SU-DHL-6 (cell line): ENCODE data around the gene LAPTM4A.
A peak's percentile ranks its signal among the peaks of the same experiment; 100 is the strongest.

Source experiments
- H2AFZ ChIP-seq: fragments of 200-600 bp; sonication (generic); 2 replicates; pipeline ENCODE4 v1.6.1; 2014; ENCODE audit warnings: low read depth, mild to moderate bottlenecking, moderate library complexity, mixed read lengths, antibody characterized with exemption, low read length; ENCODE audit not compliant: severe bottlenecking
- H3F3A ChIP-seq: fragments of 200-600 bp; shearing (Covaris generic); 2 replicates; pipeline ENCODE4 v1.6.0; 2016; ENCODE audit warnings: antibody characterized with exemption, mild to moderate bottlenecking; ENCODE audit not compliant: insufficient read depth
- H3K27ac ChIP-seq: fragments of 200-600 bp; sonication (generic); 2 replicates; pipeline ENCODE4 v1.5.1; 2016; ENCODE audit warnings: low read depth, mild to moderate bottlenecking, low read length, moderate library complexity, mixed read lengths
- H3K27me3 ChIP-seq: fragments of 200-600 bp; sonication (generic), shearing (Covaris generic); 2 replicates; pipeline ENCODE4 v1.6.0; 2014; ENCODE audit warnings: mild to moderate bottlenecking, low read length
- H3K36me3 ChIP-seq: fragments of 200-600 bp; sonication (generic); 2 replicates; pipeline ENCODE4 v1.6.1; 2014; ENCODE audit warnings: mild to moderate bottlenecking, low read length, mixed read lengths
- H3K4me2 ChIP-seq: fragments of 300-600, 200-600 bp; shearing (Covaris generic), sonication (generic); 2 replicates; pipeline ENCODE4 v1.6.0; 2014; ENCODE audit warnings: low read length, low read depth, mild to moderate bottlenecking; ENCODE audit not compliant: poor library complexity, severe bottlenecking
- H3K4me3 ChIP-seq: fragments of 200-600 bp; sonication (generic); 2 replicates; pipeline ENCODE4 v1.5.1; 2014; ENCODE audit warnings: antibody characterized with exemption, low read length, mild to moderate bottlenecking, mixed read lengths; ENCODE audit not compliant: insufficient read depth, poor library complexity, severe bottlenecking
- H3K79me2 ChIP-seq: fragments of 200-600 bp; sonication (generic); 2 replicates; pipeline ENCODE4 v1.6.1; 2014; ENCODE audit warnings: mild to moderate bottlenecking, low read length, moderate library complexity; ENCODE audit not compliant: insufficient read depth
- H3K9ac ChIP-seq: fragments of 200-600 bp; sonication (generic); 2 replicates; pipeline ENCODE4 v1.7.0; 2014; ENCODE audit warnings: mild to moderate bottlenecking, low read length
- H3K9me2 ChIP-seq: fragments of 200-600 bp; sonication (generic); replicated peaks from 2 replicates; pipeline ENCODE4 v1.6.1; 2014; ENCODE audit warnings: low read length; ENCODE audit not compliant: insufficient read depth
- H3K9me3 ChIP-seq: fragments of 200-600 bp; sonication (generic); 2 replicates; pipeline ENCODE4 v1.6.1; 2014; ENCODE audit warnings: low read length, mixed read lengths; ENCODE audit not compliant: insufficient read depth
- H4K20me1 ChIP-seq: fragments of 200-600 bp; sonication (generic); 2 replicates; pipeline ENCODE4 v1.6.1; 2014; ENCODE audit warnings: low read depth, mild to moderate bottlenecking, antibody characterized with exemption, low read length, moderate library complexity, mixed read lengths
- CTCF ChIP-seq: fragments of 200-600 bp; sonication (generic); IDR thresholded peaks from one replicate; pipeline ENCODE4 v1.5.1; 2017; ENCODE audit warnings: antibody characterized with exemption, mild to moderate bottlenecking, low read length, moderate library complexity; ENCODE audit not compliant: insufficient read depth, poor library complexity, severe bottlenecking
- EZH2phosphoT487 ChIP-seq: fragments of 200-600 bp; sonication (generic), shearing (Covaris generic); conservative IDR thresholded peaks from 2 replicates; pipeline ENCODE4 v1.6.1; 2018; ENCODE audit warnings: mild to moderate bottlenecking, antibody characterized with exemption, low read length, moderate library complexity, mixed read lengths

LAPTM4A gene

GRCh38 chr2:20018601-20019152, 32.8 kb downstream of the LAPTM4A start:
- TF ChIP-seq CTCF = no peak
- TF ChIP-seq EZH2phosphoT487 = no peak
- H4K20me1 ChIP-seq = no peaks in the 10 kb centered on the region
- H3K36me3 ChIP-seq = no peaks in the 10 kb centered on the region
- no peaks in the 10 kb centered on the region for H3F3A ChIP-seq
- H3K9me2 ChIP-seq = no peaks in the 10 kb centered on the region
- H3K27ac ChIP-seq = no peak overlapping the region
- H3K27me3 ChIP-seq = no peaks in the 10 kb centered on the region
- H3K4me2 ChIP-seq = no peak overlapping the region
- no peak overlapping the region for H3K4me3 ChIP-seq
- no peak overlapping the region for H3K9ac ChIP-seq
- peaks cover 4% of the 10 kb centered on the region; the same call in 1 of the 2 replicates for H3K9me3 ChIP-seq
- H3K79me2 ChIP-seq = no peaks in the 10 kb centered on the region
- no peak overlapping the region for H2AFZ ChIP-seq

- Histone ChIP-seq H3K36me3 (no peaks in the 10 kb centered on the region), H3K4me3 (no peak overlapping the region), H2AFZ (no peak overlapping the region), H3K9me2 (no peaks in the 10 kb centered on the region), H3K9ac (no peak overlapping the region), H3K4me2 (no peak overlapping the region), H3F3A (no peaks in the 10 kb centered on the region), H4K20me1 (no peaks in the 10 kb centered on the region), H3K79me2 (no peaks in the 10 kb centered on the region), H3K9me3 (peaks cover 4% of the 10 kb centered on the region; the same call in 1 of the 2 replicates), H3K27me3 (no peaks in the 10 kb centered on the region), H3K27ac (no peak overlapping the region)
- no peak for TF ChIP-seq EZH2phosphoT487
- TF ChIP-seq CTCF = no peak
Measured at GRCh38 chr2:20016346-20016745, 35.1 kb downstream of the LAPTM4A start.

GRCh38 chr2:20015482-20016083, 35.8 kb downstream of the LAPTM4A start:
- Histone ChIP-seq H3K4me3 (no peak overlapping the region), H3K9ac (no peak overlapping the region), H3K36me3 (no peaks in the 10 kb centered on the region), H3F3A (no peaks in the 10 kb centered on the region), H2AFZ (no peak overlapping the region), H3K27ac (no peak overlapping the region), H3K27me3 (no peaks in the 10 kb centered on the region), H3K4me2 (no peak overlapping the region), H3K9me3 (no peaks in the 10 kb centered on the region), H4K20me1 (no peaks in the 10 kb centered on the region), H3K9me2 (no peaks in the 10 kb centered on the region), H3K79me2 (no peaks in the 10 kb centered on the region)
- TF ChIP-seq EZH2phosphoT487 (no peak), CTCF (peak; percentile 35)
